Measurements from ENCODE around the gene FRMD4A.
A peak's percentile ranks its signal among the peaks of the same experiment; 100 is the strongest.

Gene FRMD4A

GRCh38 chr10:13608246-13608853 is 722.4 kb downstream of the FRMD4A start:
- TF ChIP-seq CTCF (conservative IDR thresholded peaks at IDR 0.05), result no peak
- H3K27ac ChIP-seq, result peak overlapping the region; percentile 84

DNA sequence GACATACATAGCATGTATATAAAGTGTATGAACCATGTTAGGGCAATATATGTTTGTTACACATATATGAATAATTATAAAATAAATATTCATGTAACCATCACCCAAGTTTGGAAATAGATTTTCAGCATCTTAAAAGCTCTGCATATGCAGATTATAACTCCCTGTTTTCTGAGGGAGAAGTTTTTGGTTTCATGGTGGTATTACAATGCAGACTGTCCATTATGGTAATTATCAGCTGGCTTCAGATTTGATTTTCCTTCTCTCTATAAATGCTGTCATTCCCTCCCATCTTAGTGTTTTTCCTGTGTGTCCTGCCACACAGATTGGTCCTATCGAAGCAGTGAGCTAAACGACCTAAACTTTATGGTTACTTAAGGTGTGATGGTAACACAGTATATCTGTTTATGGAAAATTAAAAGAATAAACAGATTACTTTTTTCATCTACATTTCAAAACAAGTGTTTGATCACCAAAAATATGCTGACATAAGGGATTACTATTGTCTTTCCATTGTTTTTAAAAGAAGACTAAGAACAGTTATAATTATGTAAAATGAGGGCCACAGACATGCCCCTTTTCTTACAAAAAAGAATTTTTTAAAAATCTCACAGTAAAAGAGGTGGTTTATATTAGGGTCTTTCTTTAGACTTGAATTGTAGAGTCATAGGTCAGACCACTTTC is 726.2 kb downstream of the FRMD4A start:
- no peak overlapping the region for H3K27ac ChIP-seq
- TF ChIP-seq CTCF (conservative IDR thresholded peaks at IDR 0.05), result no peak

- no peak for TF ChIP-seq CTCF (conservative IDR thresholded peaks at IDR 0.05)
- no peak overlapping the region for H3K27ac ChIP-seq
These were observed 732.8 kb downstream of the FRMD4A start for GRCh38 chr10:13597909-13598308.

DNA sequence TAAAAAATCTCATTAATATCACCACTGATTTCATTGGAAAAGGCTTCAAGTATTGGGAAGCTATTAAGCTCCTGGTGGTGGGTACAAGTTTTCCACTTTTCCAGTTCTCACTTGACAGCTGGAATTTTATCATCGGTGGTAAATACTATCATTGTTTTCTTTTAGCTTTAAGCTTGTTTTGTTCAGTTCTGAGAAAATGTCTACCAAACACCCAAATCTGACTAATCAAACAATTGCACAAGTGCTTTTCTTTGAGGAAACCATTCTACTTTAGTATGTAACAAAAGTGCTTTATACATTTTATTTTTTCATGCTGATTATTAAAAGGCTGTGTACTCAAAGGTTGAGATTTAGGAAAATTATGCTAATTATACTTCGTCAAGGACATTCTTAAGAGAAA is 736.1 kb downstream of the FRMD4A start:
- no peak for TF ChIP-seq CTCF (conservative IDR thresholded peaks at IDR 0.05)
- no peak overlapping the region for H3K27ac ChIP-seq

All from VCaP (cell line).